IMR-90 (cell line): ENCODE data around the gene CDA.

ENCODE experiments used
- CEBPB ChIP-seq: IDR thresholded peaks from 2 replicates; pipeline ENCODE4 v1.6.1; 2012; ENCODE audit warnings: low read depth, low read length, improper control_type of control experiment
- MAFK ChIP-seq: IDR thresholded peaks from 2 replicates; pipeline ENCODE4 v1.6.1; 2012; ENCODE audit warnings: low read depth, low read length, improper control_type of control experiment
- POLR2A ChIP-seq: IDR thresholded peaks from 2 replicates; pipeline ENCODE4 v1.6.1; 2012; ENCODE audit warnings: mild to moderate bottlenecking, low read depth, low read length
- RAD21 ChIP-seq: IDR thresholded peaks from 2 replicates; pipeline ENCODE4 v1.6.1; 2012; ENCODE audit warnings: low read length, improper control_type of control experiment
- TF ChIP-seq, protein P1 (sequence below): fragments of 150-350 bp; IDR thresholded peaks from 2 replicates; pipeline ENCODE4 v1.6.1; 2016; ENCODE audit warnings: low read depth, mild to moderate bottlenecking, low read length, moderate library complexity, borderline replicate concordance
- TF ChIP-seq, protein P2 (sequence below): conservative IDR thresholded peaks from 2 replicates; pipeline ENCODE4 v1.5.1; 2012; ENCODE audit warnings: mild to moderate bottlenecking, low read depth, low read length, improper control_type of control experiment

- TF ChIP-seq, protein P1, sequence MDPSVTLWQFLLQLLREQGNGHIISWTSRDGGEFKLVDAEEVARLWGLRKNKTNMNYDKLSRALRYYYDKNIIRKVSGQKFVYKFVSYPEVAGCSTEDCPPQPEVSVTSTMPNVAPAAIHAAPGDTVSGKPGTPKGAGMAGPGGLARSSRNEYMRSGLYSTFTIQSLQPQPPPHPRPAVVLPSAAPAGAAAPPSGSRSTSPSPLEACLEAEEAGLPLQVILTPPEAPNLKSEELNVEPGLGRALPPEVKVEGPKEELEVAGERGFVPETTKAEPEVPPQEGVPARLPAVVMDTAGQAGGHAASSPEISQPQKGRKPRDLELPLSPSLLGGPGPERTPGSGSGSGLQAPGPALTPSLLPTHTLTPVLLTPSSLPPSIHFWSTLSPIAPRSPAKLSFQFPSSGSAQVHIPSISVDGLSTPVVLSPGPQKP: no peak
- TF ChIP-seq, protein P2, sequence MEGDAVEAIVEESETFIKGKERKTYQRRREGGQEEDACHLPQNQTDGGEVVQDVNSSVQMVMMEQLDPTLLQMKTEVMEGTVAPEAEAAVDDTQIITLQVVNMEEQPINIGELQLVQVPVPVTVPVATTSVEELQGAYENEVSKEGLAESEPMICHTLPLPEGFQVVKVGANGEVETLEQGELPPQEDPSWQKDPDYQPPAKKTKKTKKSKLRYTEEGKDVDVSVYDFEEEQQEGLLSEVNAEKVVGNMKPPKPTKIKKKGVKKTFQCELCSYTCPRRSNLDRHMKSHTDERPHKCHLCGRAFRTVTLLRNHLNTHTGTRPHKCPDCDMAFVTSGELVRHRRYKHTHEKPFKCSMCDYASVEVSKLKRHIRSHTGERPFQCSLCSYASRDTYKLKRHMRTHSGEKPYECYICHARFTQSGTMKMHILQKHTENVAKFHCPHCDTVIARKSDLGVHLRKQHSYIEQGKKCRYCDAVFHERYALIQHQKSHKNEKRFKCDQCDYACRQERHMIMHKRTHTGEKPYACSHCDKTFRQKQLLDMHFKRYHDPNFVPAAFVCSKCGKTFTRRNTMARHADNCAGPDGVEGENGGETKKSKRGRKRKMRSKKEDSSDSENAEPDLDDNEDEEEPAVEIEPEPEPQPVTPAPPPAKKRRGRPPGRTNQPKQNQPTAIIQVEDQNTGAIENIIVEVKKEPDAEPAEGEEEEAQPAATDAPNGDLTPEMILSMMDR: no peak
- TF ChIP-seq POLR2A (no peak), RAD21 (no peak), MAFK (no peak), CEBPB (no peak)
Observed at GRCh38 chr1:20657024-20657423, 68.1 kb downstream of the CDA start.
